H1 (cell line): ENCODE data around the gene MMP28. TPM values are rescaled to one million over a fixed set of nuclear protein-coding genes. Genes with fewer than 3 reads are reported as not detected.

Experiments
- RBBP5 ChIP-seq: IDR thresholded peaks from 2 replicates; pipeline ENCODE4 v1.7.1; 2012; ENCODE audit warnings: low read depth, mild to moderate bottlenecking, inconsistent platforms, low read length, moderate library complexity, borderline replicate concordance
- SAP30 ChIP-seq: fragments of 300-600 bp; sonication (generic); IDR thresholded peaks from 2 replicates; pipeline ENCODE4 v1.7.1; 2012; ENCODE audit warnings: low read length, moderate library complexity, mild to moderate bottlenecking, inconsistent platforms; ENCODE audit not compliant: insufficient read depth, insufficient replicate concordance
- polyA plus RNA-seq, 7 experiments: library from polyadenylated mRNA; depleted of rRNA in 3 of 7; stranded (reverse) in 5 of 7; unstranded in 2 of 7; fragments of >200 nt in 5 of 7; fragments of 200-250 nt in 2 of 7; gene quantifications; 1 replicate in 5 of 7; 2 replicates in 1 of 7; 4 replicates in 1 of 7; pipeline versions ENCODE4 v1.2.1 to v1.2.3, GENCODE V29; 2011 to 2013; ENCODE audit warnings: missing spikeins in 2 of 7, mixed read lengths in 2 of 7
- total RNA-seq: library from RNA; stranded (reverse); fragmentation: NEBNext Ultra II Directional; extraction: Animal tissue kit (Norgen Biotek cat#: 25700); gene quantifications from 2 replicates; pipeline ENCODE4 v1.2.1, GENCODE V29; 2021
- TF ChIP-seq, protein P1 (sequence below): IDR thresholded peaks from 2 replicates; pipeline ENCODE4 v1.6.1; 2012; ENCODE audit warnings: inconsistent platforms

The MMP28 gene
- total and polyA plus RNA-seq, 2 of the 8 experiments (the other 6 are each of a cell fraction or from before 2014, with no cell fraction given): not detected

- TF ChIP-seq SAP30 (no peak), RBBP5 (no peak)
- TF ChIP-seq, protein P1, sequence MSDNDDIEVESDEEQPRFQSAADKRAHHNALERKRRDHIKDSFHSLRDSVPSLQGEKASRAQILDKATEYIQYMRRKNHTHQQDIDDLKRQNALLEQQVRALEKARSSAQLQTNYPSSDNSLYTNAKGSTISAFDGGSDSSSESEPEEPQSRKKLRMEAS: no peak
Observed at GRCh38 chr17:35801583-35802224, 6.3 kb upstream of the MMP28 start (continued).
